CD1c-positive myeloid dendritic cell (primary cell): ENCODE measurements around the gene KCNQ1.

Experiments used
- DNase-seq: peaks from one replicate; pipeline ENCODE4 v3.0.0-alpha.2; 2016; ENCODE audit errors: extremely low spot score

KCNQ1 gene

DNA sequence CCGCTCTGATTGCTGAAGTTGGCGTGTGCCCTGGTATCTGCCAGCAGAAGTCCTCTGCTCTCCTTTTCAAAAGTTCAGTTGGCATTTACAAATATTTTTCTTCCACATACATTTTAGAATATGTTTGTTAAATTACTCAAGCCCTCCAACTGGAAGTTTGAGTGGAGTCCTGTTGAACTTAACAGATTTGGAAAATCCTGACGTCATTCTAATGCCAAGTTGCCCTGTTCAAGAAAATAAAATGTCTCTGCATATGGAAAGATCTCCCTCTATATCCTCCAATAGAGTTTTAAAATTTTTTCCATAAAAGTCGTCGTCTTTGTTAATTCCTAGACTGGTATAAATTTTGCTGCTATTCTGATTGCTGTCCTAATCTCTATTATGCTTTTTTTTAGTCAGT is 251.6 kb downstream of the KCNQ1 start:
- no peak for DNase-seq

DNA sequence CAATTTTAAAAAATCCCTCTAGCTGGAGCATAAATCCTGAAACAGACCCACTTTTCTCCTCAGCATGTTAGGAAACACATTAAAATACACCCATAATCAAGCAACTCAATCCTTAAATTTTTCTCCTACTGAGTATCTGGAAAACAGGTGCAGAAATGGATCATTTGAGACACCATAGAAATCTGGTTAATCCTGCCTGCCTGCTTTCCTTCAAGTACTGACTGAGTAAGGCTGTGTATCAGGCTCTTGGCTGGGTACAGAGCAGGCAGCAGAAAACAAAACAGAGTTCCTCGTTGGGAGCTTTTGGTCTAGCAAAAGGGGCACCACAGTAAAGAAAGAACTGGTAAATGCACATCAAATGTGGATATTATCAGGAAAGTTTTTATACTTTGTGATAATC is 253.1 kb downstream of the KCNQ1 start:
- DNase-seq: no peak

- no peak for DNase-seq
Observed at GRCh38 chr11:2698386-2699184, 253.8 kb downstream of the KCNQ1 start.

DNA sequence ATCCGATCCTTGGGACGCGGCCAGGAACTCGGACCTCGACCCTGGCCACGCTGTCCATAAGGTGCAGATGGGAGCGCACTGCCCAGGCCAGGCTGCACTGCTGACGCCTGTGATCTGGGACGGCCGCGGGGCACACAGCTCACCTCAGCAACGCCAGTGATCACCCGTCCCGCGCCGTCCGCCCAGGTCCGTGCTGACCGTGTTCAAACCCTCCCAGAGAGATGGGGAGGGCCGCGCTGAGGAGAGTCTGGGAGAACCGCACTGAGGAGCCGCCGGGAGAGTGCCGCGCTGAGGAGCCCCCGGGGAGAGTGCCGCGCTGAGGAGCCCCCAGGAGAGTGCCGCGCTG is 254.3 kb downstream of the KCNQ1 start:
- no peak for DNase-seq

DNA sequence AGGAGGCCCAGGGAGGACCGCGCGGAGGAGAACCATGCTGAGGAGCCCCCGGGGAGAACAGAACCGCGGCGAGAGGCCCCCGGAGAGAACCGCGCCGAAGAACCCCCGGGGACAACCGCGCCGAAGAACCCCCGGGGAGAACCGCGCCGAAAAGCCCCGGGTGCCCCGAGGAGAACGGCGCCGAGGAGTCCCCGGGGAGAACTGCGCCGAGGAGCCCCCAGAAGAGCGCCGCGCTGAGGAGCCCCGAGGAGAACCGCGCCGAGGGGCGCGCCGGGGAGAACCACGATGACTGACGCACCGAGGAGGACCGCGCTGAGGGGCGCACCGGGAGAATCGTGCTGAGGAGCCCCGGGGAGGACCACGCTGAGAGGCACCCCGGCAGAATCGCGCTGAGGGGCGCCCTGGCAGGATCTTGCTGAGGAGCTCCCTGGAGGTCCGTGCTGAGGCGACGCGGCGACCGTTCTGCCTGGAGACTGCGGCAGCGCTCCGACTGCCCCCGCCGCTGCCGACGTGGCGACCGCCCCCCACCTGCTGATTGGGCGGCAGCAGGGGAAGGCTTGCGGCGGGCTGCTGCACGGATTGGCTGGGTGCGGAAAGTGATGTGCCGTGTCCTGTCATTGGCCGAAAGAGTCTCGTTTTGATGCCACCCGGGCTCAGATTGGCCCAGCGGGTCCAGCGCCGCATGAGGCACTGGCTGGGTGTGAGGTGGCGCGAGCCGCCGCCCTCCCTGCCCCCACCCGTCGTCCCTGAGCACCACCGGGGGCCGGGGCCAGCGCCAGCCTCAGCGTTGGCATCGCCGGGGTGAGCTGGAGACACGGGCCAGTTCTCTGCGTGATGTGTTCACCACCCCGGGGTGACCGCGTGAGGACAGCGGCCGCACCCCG is 255.0 kb downstream of the KCNQ1 start, which contains the start of gene KCNQ1OT1:
Gene KCNQ1OT1, minus strand, starts transcription at position 464 of the 884 bp plus-strand sequence.
- peak; percentile 92 for DNase-seq

GRCh38 chr11:2700415-2701211 is 255.8 kb downstream of the KCNQ1 start:
- peak; percentile 27 for DNase-seq

- DNase-seq: no peak
Observed at GRCh38 chr11:2701230-2701629, 256.4 kb downstream of the KCNQ1 start.

DNA sequence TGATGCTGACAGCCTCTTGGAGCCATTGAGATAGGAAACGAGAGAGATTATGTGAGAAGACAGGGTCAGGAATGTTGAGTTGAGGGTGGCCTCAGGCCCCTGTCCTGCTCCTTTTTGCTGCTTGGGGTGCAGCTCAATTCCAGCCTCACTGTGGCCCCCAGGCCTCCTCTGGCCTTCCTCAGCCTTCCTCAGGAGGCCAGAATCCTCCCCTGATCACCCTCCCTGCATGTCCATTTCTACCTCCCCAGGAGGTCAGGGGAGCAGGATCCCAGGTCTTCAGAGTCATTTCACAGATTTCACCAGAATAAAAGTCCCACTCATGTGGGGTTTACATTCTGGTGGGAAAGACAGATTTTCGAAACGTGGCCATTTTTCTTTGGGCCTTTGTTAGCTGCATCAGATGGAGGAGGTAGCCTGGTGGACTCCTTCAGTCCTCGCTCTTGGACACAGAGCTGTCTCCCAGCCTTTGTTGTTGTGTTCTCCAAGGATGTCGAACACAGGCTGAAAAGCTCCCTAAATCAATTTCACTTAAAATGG is 257.2 kb downstream of the KCNQ1 start:
- DNase-seq: no peak

DNA sequence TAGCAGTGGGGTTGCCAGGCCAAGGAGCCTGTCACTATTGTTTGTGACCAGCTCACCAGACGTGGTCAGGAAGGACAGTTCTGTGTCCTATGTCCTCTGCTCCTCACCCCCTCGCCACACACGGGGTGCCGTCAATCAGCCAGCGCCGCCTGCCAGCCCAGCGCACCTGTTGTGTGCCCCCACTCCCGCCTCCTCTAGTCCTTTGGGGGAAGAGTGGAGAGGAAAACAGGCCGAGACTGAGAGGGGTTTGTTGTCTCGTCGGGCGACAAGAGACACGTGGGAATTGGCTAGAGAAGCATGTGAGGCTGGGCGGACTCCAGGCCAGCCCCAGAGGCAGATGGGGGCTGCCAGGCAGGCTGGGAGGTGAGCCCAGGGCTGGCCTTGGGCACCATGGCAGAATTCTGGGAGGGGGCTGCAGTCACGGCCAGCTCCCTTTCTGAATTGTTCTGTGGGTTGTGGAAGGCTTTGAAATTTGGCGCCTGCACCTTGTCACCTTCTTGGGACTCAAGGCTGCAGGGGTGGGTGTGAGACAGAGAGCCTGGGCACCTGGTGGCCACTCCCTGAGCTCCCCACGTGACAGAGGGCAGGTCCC is 258.1 kb downstream of the KCNQ1 start:
- no peak for DNase-seq

- DNase-seq: no peak
Observed at GRCh38 chr11:2703363-2704141, 258.7 kb downstream of the KCNQ1 start.

- no peak for DNase-seq
Observed at GRCh38 chr11:2704356-2704755, 259.5 kb downstream of the KCNQ1 start.

- DNase-seq: no peak
Observed at GRCh38 chr11:2704896-2705606, 260.2 kb downstream of the KCNQ1 start.

GRCh38 chr11:2706321-2706720 is 261.5 kb downstream of the KCNQ1 start:
- no peak for DNase-seq

DNA sequence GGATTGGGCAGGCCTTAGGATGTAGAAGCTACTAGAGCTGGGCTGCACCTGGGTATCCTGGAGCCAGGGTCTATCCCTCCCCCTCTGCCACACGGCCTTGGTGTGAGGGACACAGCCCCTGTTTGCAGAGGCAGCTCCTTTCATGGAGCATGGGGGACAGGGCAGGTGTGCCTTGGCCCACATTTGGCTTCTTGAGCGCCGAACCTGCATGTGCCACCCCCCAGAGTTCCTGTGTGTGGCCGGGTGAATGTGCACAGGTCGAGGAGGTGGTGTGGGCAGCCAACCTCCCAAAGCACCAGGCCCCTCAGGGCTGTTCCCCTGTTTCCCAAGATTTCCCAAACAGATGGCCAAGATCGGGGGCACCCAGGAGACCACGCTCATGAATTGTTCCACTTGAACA is 262.9 kb downstream of the KCNQ1 start:
- no peak for DNase-seq

- DNase-seq: no peak
Observed at GRCh38 chr11:2708151-2708581, 263.4 kb downstream of the KCNQ1 start.

GRCh38 chr11:2708757-2709281 is 264.0 kb downstream of the KCNQ1 start:
- DNase-seq: no peak

DNA sequence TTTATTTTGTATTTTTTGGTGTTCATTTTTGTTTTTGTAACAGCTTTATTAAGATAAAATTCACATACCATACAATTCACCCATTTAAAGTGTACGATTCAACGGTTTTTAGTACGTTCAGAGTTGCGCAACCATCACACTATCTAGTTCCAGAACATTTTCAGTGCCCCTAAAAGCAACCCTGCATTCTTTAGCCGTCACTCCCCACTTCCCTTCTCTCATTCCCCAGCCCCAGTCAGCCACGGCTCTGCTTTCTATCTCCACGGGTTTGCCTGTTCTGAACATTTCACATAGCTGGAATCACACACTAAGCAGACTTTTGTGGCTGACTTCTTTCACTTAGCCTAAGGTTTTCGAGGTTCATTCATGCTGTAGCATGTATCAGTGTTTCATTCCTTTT is 264.6 kb downstream of the KCNQ1 start:
- DNase-seq: no peak

- DNase-seq: no peak
Observed at GRCh38 chr11:2711161-2711560, 266.4 kb downstream of the KCNQ1 start.

DNA sequence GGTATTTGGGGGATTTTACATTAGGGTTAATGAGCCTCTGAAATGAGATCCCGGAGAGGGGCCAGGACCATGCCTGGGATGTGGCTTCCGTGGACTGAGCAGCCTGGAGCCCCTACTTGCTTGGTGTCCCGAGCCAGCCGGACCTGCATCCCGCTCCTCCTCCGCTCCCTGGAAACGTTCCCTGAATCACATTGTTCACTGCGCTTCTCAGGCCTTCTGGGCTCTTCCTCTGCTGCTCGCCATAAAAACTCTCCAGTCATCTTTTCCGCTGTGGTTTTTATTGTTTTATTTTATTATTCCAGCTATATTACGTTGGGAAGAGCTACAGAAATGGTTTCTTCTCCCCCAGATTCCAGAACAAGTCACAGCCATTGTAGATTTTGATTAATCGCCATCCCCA is 268.3 kb downstream of the KCNQ1 start:
- DNase-seq: no peak
